Superior temporal gyrus (tissue), 1 donor: ENCODE results near the gene GUCY2D.

Experiments
- DNase-seq: peaks from one replicate; pipeline ENCODE4 v3.0.0-alpha.2; 2016; ENCODE audit errors: extremely low spot score

Gene GUCY2D

DNA sequence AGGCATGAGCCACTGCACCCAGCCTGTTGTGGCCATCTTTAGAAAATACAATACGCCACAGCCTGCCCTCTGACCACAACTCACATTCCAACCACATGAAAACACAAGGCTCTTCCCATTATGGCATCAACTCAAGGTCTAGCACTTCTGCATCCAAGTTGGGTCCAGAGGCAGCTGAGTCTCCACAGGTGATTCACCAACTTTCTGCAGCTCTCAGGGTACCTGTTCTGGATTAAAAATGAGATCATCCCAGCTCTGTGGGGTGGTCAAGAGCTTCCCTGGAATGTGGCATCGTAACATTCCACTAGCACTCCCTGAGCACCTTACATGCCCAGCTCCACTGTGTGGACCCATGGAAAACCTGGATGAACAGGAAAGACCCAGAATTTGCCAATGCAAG, 9.9 kb upstream of the GUCY2D start:
- no peak for DNase-seq

DNA sequence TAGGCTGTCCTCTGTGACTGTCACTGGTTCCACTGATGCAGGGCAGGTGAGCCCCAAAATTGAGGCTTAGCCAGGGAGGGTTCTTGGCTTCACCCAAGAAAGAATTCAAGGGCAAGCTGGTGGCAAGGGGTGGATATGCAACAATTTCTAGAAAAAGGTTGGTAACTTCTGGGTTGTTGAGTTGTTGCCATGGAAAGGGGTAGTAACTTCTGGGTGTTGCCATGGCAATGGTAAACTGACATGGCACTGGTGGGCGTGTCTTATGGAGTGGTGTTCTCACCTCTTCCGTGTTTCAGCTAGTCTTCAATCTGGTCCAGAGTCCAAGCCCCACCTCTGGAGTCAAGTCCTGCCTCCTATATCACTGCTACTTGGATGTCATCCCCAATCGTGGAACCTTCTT, 9.5 kb upstream of the GUCY2D start:
- no peak for DNase-seq

DNA sequence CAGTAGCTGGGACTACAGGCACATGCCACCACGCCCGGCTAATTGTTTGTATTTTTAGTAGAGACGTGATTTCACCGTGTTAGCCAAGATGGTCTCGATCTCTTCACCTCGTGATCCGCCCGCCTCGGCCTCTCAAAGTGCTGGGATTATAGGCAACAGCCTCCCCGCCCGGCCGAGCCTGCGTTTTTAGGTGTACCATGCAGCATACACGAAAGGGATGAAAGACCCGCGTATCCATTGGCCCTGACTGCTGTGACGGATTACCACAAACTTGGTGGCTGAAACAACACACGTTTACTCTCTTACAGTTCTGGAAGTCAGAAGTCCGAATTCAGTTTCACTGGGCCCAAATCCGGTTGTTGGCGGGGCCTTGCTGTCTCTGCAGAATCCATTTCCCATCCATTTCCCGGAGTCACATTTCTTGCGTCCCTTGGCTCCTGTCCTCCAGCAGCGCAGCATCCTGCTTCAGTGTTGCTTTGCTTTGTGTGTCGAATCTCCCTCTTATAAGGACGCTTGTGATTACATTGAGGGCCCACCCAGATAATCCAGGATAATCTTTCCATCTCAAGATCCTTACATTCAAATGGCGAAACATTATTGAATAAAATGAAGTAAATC, 8.3 kb upstream of the GUCY2D start:
- no peak for DNase-seq

DNA sequence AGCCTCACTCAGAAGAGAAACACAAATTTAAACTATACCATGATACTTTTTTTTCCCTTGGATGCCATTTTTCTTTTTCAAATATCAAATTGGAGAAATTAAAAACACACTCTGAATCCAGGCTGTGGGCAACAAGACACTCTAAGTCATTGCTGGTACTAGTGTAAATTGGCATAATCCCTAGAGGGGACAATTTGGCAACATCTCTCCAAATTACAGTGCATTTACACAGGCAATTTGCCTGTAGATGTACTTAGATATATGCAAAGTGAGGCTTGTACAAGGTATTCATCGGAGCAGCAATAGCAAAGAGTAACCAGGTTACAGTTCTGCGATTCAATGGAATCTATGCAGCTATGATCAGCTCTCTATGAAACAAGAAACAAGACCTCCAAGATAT, 6.7 kb upstream of the GUCY2D start:
- no peak for DNase-seq

DNA sequence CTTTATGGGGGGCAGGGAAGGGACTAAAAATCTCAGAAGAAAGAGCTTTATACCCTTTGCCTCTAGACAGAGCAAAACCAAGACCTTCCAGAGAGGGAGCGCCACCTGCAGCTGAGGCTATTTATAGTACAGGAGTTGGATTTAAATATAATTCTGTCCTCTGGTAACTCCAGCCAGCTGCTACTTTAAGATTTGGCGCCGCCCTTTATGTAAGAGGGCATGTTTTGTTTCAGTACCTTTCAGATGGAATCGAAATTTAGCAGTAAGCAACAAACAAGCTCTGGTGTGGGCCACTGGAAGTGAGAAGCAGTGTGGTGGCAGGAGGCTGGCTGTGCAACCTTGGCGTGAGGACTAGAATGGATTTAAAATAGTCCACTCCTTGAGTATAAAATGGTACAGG, 5.2 kb upstream of the GUCY2D start:
- no peak for DNase-seq

DNA sequence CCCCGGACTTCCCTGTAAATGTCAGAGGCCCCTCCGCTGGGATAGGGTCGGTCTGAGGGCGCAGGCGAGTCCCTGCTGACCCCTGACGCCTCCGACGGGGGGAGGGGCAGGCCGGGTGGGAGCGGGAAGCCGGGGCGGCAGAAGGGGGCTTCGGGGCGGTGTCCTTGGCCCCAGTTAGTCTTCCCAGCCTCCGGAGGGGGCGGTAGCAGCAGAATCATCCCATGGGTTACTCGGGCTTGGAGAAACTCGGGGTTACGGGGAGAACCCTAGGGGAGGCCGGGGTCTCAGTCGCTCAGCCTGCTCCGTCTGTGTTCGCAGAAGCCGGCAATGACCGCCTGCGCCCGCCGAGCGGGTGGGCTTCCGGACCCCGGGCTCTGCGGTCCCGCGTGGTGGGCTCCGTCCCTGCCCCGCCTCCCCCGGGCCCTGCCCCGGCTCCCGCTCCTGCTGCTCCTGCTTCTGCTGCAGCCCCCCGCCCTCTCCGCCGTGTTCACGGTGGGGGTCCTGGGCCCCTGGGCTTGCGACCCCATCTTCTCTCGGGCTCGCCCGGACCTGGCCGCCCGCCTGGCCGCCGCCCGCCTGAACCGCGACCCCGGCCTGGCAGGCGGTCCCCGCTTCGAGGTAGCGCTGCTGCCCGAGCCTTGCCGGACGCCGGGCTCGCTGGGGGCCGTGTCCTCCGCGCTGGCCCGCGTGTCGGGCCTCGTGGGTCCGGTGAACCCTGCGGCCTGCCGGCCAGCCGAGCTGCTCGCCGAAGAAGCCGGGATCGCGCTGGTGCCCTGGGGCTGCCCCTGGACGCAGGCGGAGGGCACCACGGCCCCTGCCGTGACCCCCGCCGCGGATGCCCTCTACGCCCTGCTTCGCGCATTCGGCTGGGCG, 542 bp downstream of the GUCY2D start:
- no peak for DNase-seq

DNA sequence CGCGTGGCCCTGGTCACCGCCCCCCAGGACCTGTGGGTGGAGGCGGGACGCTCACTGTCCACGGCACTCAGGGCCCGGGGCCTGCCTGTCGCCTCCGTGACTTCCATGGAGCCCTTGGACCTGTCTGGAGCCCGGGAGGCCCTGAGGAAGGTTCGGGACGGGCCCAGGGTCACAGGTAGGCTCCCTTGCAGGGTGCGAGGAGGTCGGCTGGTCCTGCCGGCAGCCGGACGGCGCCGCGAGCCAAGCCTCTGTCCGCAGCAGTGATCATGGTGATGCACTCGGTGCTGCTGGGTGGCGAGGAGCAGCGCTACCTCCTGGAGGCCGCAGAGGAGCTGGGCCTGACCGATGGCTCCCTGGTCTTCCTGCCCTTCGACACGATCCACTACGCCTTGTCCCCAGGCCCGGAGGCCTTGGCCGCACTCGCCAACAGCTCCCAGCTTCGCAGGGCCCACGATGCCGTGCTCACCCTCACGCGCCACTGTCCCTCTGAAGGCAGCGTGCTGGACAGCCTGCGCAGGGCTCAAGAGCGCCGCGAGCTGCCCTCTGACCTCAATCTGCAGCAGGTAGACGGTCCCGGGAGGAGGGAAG, 1.3 kb downstream of the GUCY2D start:
- no peak for DNase-seq

DNA sequence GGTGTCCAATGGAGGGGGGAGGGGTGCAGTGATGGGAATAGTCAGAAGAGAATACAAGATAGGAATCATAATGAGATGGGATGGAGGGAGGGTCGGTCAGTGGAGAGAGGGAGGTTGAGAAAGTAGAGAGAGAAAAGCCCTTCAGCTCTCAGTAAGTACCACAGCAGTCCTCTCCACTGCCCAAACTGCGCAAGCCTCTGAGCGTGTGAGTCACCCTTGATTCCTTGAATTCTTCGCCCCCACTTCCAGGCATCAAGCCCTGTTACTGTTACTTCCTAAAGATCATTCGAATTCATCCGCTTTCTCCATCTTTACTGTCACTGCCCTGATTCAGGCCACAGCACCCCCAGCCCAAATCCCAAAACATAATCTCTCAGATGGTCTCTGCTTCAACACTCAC, 2.5 kb downstream of the GUCY2D start:
- no peak for DNase-seq

DNA sequence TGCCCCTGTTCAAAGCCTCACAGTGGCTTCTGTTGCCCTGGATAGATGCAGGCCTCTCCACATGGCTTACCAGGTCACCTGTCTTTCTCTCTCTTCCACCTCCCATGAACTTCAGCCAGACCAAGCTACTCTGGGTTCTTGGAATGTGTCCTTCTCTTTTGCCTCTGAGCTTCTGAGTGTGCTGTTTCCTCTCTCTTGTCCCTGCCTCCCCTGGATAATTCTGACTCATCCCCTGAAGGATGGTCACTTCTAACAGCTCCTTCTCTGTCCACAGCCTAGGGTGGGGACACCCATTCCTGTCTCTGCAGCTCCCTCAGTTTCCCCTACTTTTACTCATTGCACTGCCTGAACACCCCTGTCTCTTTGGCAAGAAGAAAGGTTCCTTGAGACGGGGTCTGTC, 2.9 kb downstream of the GUCY2D start:
- no peak for DNase-seq

DNA sequence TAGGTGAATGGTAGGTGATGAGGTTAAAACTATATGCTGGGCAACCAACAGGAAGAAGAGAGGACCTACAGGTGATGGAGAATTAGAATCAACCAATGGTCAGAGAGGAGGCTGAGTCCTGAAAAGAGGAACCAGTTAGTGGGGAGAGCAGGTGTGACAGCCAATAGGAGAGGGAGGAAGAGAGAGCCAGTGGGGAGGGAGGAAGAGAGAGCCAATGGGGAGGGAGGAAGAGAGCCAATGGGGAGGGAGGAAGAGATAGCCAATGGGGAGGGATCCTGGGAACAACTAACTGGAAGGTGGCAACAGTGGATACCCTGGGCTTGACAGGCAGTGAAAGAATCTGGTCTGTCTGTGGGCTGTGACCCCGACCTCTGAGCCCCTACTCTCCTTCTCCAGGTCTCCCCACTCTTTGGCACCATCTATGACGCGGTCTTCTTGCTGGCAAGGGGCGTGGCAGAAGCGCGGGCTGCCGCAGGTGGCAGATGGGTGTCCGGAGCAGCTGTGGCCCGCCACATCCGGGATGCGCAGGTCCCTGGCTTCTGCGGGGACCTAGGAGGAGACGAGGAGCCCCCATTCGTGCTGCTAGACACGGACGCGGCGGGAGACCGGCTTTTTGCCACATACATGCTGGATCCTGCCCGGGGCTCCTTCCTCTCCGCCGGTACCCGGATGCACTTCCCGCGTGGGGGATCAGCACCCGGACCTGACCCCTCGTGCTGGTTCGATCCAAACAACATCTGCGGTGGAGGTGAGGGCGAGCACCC, 3.7 kb downstream of the GUCY2D start:
- DNase-seq = no peak

DNA sequence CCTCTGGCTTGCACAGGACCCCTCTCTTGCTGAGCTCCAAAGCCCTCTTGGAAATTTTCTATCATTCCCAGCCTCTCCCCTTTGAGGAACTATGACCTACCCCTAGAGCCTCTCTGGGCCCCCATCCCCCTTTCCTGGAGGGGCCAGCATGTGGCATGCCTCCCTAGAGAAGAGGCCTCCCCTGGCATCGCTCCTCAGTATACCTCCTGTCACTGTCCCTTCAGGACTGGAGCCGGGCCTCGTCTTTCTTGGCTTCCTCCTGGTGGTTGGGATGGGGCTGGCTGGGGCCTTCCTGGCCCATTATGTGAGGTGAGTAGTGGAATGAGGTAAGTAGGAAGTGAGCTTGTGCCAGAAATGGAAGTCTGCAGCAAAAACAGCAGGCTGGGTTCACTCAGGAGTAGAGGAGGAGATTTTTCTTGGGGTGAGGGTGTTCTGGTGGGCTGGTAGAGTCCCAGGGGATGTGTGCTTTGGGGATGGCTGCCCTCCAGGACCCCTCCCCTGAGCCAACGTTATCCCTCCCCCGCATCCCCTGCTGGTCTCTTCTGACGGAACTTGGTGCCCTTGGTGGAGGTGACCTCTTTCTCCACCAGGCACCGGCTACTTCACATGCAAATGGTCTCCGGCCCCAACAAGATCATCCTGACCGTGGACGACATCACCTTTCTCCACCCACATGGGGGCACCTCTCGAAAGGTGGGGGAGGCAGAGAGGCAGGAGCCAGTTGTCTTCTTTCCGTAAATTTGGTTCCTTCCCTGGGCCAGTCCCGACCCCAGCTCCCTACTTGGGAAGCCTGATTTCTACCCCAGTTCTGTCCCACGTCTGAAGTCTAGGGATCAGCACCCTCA, 4.6 kb downstream of the GUCY2D start:
- DNase-seq = no peak

DNA sequence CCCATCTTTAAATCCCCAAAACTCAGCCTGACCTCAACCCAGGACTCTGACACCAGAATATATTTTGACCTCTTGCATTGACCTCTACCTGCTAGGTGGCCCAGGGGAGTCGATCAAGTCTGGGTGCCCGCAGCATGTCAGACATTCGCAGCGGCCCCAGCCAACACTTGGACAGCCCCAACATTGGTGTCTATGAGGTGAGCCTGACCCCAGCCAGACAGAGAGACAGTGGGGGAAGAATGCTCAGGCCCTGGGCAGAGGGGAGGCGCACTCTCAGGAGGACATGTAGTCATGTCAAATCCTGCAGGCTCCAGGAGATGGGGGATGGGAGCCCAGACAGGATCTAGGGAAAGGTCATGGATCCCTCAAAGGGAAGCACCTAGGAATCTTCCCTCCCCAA, 5.4 kb downstream of the GUCY2D start:
- DNase-seq = no peak

DNA sequence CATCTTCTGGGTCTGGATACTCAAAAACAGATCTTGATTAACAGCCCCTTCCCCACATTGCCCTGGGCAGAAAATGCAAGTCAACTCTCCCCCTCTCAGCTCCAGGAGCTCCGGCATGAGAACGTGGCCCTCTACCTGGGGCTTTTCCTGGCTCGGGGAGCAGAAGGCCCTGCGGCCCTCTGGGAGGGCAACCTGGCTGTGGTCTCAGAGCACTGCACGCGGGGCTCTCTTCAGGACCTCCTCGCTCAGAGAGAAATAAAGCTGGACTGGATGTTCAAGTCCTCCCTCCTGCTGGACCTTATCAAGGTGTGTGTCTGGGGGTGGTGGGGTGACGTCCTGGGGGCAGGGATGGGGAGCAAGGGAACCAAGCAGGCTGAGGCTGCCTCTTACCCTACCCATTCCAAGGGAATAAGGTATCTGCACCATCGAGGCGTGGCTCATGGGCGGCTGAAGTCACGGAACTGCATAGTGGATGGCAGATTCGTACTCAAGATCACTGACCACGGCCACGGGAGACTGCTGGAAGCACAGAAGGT, 9.7 kb downstream of the GUCY2D start:
- no peak for DNase-seq

DNA sequence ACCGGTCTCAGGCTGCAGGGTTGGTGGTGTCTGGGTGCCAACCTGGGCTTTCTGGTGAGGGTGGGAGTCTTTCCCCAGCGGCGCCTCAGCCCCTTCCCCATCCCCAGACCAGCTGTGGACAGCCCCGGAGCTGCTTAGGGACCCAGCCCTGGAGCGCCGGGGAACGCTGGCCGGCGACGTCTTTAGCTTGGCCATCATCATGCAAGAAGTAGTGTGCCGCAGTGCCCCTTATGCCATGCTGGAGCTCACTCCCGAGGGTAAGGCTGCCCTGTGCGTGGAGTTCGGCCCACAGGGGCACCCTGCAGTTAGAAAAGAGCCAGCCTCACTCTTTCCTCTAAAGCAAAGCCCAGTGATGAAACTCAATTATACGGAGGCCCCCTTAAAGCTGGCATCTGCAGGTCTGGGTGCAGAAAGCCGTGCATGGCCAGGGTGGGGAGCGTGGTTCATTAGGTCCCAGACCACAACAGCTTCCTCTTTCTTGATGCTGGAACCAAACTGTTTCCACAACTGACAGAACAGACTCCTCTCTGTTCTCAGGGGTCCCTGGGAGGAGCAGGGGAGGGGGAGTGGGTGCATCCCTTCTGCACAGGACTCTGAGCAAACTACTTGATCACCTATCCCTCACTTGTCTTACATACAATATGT, 10.7 kb downstream of the GUCY2D start:
- DNase-seq = no peak

DNA sequence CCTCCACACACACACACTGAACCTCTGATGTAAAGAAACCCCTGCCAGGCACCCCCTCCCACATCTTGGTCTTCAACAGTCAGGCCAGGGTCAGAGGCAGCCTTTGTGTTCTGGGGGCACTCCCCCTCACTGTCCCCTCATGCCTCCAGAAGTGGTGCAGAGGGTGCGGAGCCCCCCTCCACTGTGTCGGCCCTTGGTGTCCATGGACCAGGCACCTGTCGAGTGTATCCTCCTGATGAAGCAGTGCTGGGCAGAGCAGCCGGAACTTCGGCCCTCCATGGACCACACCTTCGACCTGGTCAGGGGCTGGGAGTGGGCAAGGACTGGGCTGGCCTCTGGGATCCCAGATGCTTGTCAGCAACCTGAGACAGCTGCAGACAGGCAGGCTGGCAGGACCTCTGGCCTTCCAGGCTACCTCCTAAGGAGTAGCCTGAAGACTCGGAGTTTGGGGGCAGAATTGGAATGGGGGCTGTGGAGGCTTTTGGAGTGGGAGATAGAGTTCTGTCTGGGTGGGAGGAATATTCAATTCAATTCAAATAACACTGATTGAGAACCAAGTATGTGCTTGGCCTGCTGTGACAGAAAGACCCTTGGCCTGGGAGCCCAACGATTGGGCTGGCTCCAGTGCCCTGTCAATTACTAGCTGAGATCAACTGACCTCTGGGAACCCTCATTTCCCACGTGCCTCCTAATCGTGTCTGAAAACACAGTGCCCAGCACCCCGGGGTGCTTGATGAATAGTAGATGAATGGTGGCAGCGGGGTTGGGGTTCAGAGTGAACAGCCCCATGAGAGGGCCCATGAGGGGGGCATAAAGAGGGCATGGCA, 11.5 kb downstream of the GUCY2D start:
- no peak for DNase-seq

DNA sequence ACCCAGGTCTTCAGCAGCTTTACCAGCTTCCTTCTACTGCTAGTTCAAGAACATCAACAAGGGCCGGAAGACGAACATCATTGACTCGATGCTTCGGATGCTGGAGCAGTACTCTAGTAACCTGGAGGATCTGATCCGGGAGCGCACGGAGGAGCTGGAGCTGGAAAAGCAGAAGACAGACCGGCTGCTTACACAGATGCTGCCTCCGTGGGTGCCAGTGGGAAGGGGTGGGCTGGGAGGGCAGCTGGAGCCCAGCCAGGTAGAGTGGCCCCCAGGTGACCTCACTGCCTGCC, 12.1 kb downstream of the GUCY2D start:
- DNase-seq = no peak

DNA sequence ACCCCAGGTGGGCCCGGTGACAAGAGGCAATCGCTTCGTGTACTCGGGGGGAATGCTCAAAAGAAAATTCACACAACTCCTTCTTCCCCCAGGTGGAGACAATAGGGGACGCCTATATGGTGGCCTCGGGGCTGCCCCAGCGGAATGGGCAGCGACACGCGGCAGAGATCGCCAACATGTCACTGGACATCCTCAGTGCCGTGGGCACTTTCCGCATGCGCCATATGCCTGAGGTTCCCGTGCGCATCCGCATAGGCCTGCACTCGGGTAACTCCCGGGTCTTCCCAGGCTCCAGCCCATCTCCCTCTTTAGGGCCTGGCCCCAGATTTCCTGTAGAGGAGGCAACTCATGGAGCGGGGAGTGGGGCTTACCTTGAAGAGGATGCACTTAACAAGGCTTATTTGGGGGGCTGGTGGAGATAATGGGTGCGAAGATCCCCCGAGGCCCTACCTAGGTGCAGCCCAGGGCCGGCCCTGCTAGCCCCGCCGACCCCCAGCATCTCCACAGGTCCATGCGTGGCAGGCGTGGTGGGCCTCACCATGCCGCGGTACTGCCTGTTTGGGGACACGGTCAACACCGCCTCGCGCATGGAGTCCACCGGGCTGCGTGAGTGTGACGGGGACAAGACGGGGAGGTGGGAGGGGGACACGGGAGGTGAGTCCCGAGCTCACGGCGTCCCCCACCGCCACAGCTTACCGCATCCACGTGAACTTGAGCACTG, 13.0 kb downstream of the GUCY2D start:
- no peak for DNase-seq

DNA sequence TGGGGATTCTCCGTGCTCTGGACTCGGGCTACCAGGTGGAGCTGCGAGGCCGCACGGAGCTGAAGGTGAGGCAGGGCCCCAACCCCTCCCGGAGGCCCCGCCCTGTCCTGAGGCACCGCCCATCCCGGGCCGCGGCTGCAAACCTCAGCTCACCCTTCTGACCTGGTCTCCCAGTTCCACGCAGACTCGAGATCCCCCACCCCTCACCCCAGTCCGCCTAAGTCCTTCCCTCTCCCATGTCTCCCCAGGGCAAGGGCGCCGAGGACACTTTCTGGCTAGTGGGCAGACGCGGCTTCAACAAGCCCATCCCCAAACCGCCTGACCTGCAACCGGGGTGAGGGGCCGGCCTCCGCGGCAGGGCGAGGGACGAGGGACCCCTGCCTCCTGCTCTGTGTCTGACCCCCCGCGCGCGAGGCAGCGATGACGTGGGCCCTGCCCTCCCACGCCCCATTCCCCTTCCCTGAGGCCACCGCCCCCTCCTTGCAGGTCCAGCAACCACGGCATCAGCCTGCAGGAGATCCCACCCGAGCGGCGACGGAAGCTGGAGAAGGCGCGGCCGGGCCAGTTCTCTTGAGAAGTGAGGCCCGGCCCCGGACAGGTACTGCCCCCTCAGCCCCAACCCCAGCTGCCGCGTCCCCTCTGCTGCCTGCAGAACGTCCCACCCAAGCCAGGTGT, 13.7 kb downstream of the GUCY2D start:
- no peak for DNase-seq
